ENCODE results near the gene ST6GALNAC5.

DNA sequence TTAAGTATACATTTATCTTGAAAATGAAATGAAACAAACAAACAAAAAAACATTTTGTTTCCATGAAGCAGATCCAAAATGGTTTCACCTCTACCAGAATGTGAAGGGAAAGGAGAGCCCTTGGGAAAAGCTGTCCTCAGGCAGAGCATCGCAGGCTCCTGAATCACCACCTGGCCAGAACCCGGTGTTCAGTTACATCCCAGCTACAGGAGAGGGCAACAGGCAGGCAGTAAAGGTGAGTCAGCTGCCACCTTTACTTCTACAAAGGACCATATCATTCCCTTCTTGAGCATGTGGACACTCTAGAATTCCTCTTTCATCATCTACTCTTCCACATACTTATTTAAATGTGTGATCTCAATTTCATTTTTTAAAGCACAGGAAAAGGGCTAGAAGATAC, 200.7 kb downstream of the ST6GALNAC5 start:
- TF ChIP-seq, protein P1, sequence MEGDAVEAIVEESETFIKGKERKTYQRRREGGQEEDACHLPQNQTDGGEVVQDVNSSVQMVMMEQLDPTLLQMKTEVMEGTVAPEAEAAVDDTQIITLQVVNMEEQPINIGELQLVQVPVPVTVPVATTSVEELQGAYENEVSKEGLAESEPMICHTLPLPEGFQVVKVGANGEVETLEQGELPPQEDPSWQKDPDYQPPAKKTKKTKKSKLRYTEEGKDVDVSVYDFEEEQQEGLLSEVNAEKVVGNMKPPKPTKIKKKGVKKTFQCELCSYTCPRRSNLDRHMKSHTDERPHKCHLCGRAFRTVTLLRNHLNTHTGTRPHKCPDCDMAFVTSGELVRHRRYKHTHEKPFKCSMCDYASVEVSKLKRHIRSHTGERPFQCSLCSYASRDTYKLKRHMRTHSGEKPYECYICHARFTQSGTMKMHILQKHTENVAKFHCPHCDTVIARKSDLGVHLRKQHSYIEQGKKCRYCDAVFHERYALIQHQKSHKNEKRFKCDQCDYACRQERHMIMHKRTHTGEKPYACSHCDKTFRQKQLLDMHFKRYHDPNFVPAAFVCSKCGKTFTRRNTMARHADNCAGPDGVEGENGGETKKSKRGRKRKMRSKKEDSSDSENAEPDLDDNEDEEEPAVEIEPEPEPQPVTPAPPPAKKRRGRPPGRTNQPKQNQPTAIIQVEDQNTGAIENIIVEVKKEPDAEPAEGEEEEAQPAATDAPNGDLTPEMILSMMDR (IDR thresholded peaks at IDR 0.05) = no peak
- TF ChIP-seq ZFX (IDR thresholded peaks at IDR 0.05; ENCODE audit: borderline replicate concordance) = no peak
